Measurements from ENCODE around the gene PGM5. TPM values are rescaled to one million over a fixed set of nuclear protein-coding genes. Genes with fewer than 3 reads are reported as not detected.

Gene PGM5
- total and polyA plus RNA-seq, 2 experiments from 2014 or later, result 2.5 to 38.8 TPM

- TF ChIP-seq EZH2phosphoT487 (IDR thresholded peaks at IDR 0.05; ENCODE audit: low read depth, severe bottlenecking, unreplicated experiment) (no peak), EZH2 (IDR thresholded peaks at IDR 0.05; ENCODE audit: borderline replicate concordance) (no peak), CTCF (IDR thresholded peaks at IDR 0.05; ENCODE audit: poor library complexity) (no peak)
- Histone ChIP-seq H3K9me3 (ENCODE audit: low read depth) (no peaks in the 10 kb centered on the region), H3K79me2 (no peaks in the 10 kb centered on the region)
These were observed 77.2 kb downstream of the PGM5 start for GRCh38 chr9:68433531-68434110.

GRCh38 chr9:68437785-68438184 is 81.4 kb downstream of the PGM5 start:
- Histone ChIP-seq H3K36me3 (replicated peaks; ENCODE audit: insufficient read depth, low read depth) (no peaks in the 10 kb centered on the region), H3K9me2 (replicated peaks; ENCODE audit: insufficient read depth) (no peaks in the 10 kb centered on the region), H3K27ac (peak overlapping the region; percentile 30), H3K4me3 (no peak overlapping the region), H2AFZ (no peak overlapping the region), H3K79me2 (no peaks in the 10 kb centered on the region), H4K20me1 (ENCODE audit: insufficient read depth, poor library complexity, severe bottlenecking) (no peaks in the 10 kb centered on the region), H3K27me3 (no peaks in the 10 kb centered on the region), H3K9me3 (ENCODE audit: low read depth) (peaks cover 10% of the 10 kb centered on the region), H3K4me2 (no peak overlapping the region), H3K4me1 (ENCODE audit: insufficient read depth) (no peaks in the 10 kb centered on the region)
- 82% methylated on average over 7 of the region's 7 CpGs for WGBS (ENCODE audit: low lambda C conversion rate, missing lambda C conversion rate)
- no peak for TF ChIP-seq CTCF (IDR thresholded peaks at IDR 0.05; ENCODE audit: poor library complexity)
- TF ChIP-seq EZH2 (IDR thresholded peaks at IDR 0.05; ENCODE audit: borderline replicate concordance), result no peak
- TF ChIP-seq EZH2phosphoT487 (IDR thresholded peaks at IDR 0.05; ENCODE audit: low read depth, severe bottlenecking, unreplicated experiment), result no peak
- no peak for DNase-seq (ENCODE audit: low spot score)

More at GRCh38 chr9:68433531-68434110, 77.2 kb downstream of the PGM5 start:
- H3K9me2 ChIP-seq (replicated peaks; ENCODE audit: insufficient read depth), result no peaks in the 10 kb centered on the region
- no peak for DNase-seq (ENCODE audit: low spot score)
- H3K4me1 ChIP-seq (ENCODE audit: insufficient read depth), result peaks cover 5% of the 10 kb centered on the region
- H3K27ac ChIP-seq, result peak overlapping the region; percentile 58
- H3K4me3 ChIP-seq, result no peak overlapping the region
- WGBS (ENCODE audit: low lambda C conversion rate, missing lambda C conversion rate), result 51% methylated on average over 6 of the region's 6 CpGs
- no peaks in the 10 kb centered on the region for H3K36me3 ChIP-seq (replicated peaks; ENCODE audit: insufficient read depth, low read depth)
- H2AFZ ChIP-seq, result no peak overlapping the region
- no peak overlapping the region for H3K4me2 ChIP-seq
- no peaks in the 10 kb centered on the region for H4K20me1 ChIP-seq (ENCODE audit: insufficient read depth, poor library complexity, severe bottlenecking)
- no peaks in the 10 kb centered on the region for H3K27me3 ChIP-seq

- Histone ChIP-seq H3K9me2 (replicated peaks; ENCODE audit: insufficient read depth) (no peaks in the 10 kb centered on the region), H3K27me3 (no peaks in the 10 kb centered on the region), H3K4me3 (no peak overlapping the region), H3K4me2 (no peak overlapping the region), H3K4me1 (ENCODE audit: insufficient read depth) (peaks cover 6% of the 10 kb centered on the region), H3K9me3 (ENCODE audit: low read depth) (peaks cover 10% of the 10 kb centered on the region), H3K36me3 (replicated peaks; ENCODE audit: insufficient read depth, low read depth) (no peaks in the 10 kb centered on the region), H2AFZ (no peak overlapping the region), H4K20me1 (ENCODE audit: insufficient read depth, poor library complexity, severe bottlenecking) (no peaks in the 10 kb centered on the region), H3K79me2 (no peaks in the 10 kb centered on the region), H3K27ac (peak overlapping the region; percentile 73)
- TF ChIP-seq EZH2phosphoT487 (IDR thresholded peaks at IDR 0.05; ENCODE audit: low read depth, severe bottlenecking, unreplicated experiment) (peak; percentile 50), EZH2 (IDR thresholded peaks at IDR 0.05; ENCODE audit: borderline replicate concordance) (no peak), CTCF (IDR thresholded peaks at IDR 0.05; ENCODE audit: poor library complexity) (no peak)
- DNase-seq (ENCODE audit: low spot score), result no peak
- 28% methylated on average over 2 of the region's 2 CpGs for WGBS (ENCODE audit: low lambda C conversion rate, missing lambda C conversion rate)
These were observed 87.2 kb downstream of the PGM5 start for GRCh38 chr9:68443624-68444023.

Measured in hepatocyte (in vitro differentiated cells).